Measurements from ENCODE around the gene LRP5. TPM values are rescaled to one million over a fixed set of nuclear protein-coding genes. Genes with fewer than 3 reads are reported as not detected.
A peak's percentile ranks its signal among the peaks of the same experiment; 100 is the strongest.

Gene LRP5
- total RNA-seq, 1 experiment from 2014 or later, result 48.8 TPM

GRCh38 chr11:68424981-68425865 is 112.8 kb downstream of the LRP5 start:
- no peak overlapping the region for H3K4me3 Mint-ChIP-seq
- ChIA-PET CTCF (no interaction called here), POLR2A (no interaction called here)
- peaks cover 18% of the 10 kb centered on the region for H3K9me3 Mint-ChIP-seq
- no peaks in the 10 kb centered on the region for H3K4me1 Mint-ChIP-seq
- ATAC-seq (no peak), DNase-seq (ENCODE audit: low spot score) (no peak)
- no peaks in the 10 kb centered on the region for H3K27me3 Mint-ChIP-seq (ENCODE audit: low read depth)
- H3K36me3 Mint-ChIP-seq, result peaks cover 49% of the 10 kb centered on the region
- H3K27ac Mint-ChIP-seq, result peak overlapping the region; percentile 41; the same call in 1 of the 2 replicates
- no peak for TF ChIP-seq ESRRA (CRISPR knock-in tag; IDR thresholded peaks at IDR 0.05; ENCODE audit: borderline replicate concordance)
- no peak for TF ChIP-seq ZNF671 (CRISPR knock-in tag; IDR thresholded peaks at IDR 0.05)
- TF ChIP-seq ELF4 (CRISPR knock-in tag; IDR thresholded peaks at IDR 0.05; ENCODE audit: low read depth), result no peak
- TF ChIP-seq ATF6 (CRISPR knock-in tag; IDR thresholded peaks at IDR 0.05), result no peak

- no peak overlapping the region for H3K4me3 Mint-ChIP-seq
- ATAC-seq, result no peak
- no peak for DNase-seq (ENCODE audit: low spot score)
- POLR2A ChIA-PET, result no interaction called here
- no peaks in the 10 kb centered on the region for H3K4me1 Mint-ChIP-seq
- TF ChIP-seq TEAD4 (CRISPR knock-in tag; IDR thresholded peaks at IDR 0.05) (no peak), EMX1 (CRISPR knock-in tag; IDR thresholded peaks at IDR 0.05) (no peak), NFYB (CRISPR knock-in tag; conservative IDR thresholded peaks at IDR 0.05; ENCODE audit: low read depth) (no peak), ATF6 (CRISPR knock-in tag; IDR thresholded peaks at IDR 0.05) (no peak), ZNF138 (CRISPR knock-in tag; conservative IDR thresholded peaks at IDR 0.05) (no peak), ELF4 (CRISPR knock-in tag; IDR thresholded peaks at IDR 0.05; ENCODE audit: low read depth) (no peak), ZNF263 (CRISPR knock-in tag; IDR thresholded peaks at IDR 0.05; ENCODE audit: low read depth) (no peak), GABPB1 (CRISPR knock-in tag; IDR thresholded peaks at IDR 0.05) (no peak), ZNF423 (CRISPR knock-in tag; IDR thresholded peaks at IDR 0.05) (no peak), CREM (CRISPR knock-in tag; IDR thresholded peaks at IDR 0.05) (no peak), ZNF317 (CRISPR knock-in tag; IDR thresholded peaks at IDR 0.05; ENCODE audit: borderline replicate concordance, low read depth) (no peak), MAX (CRISPR knock-in tag; IDR thresholded peaks at IDR 0.05) (no peak), SOX15 (CRISPR knock-in tag; IDR thresholded peaks at IDR 0.05) (no peak), NFATC4 (CRISPR knock-in tag; IDR thresholded peaks at IDR 0.05) (no peak), SMAD3 (CRISPR knock-in tag; IDR thresholded peaks at IDR 0.05; ENCODE audit: borderline replicate concordance) (no peak), TEAD1 (CRISPR knock-in tag; IDR thresholded peaks at IDR 0.05) (no peak)
- CTCF ChIA-PET, result interaction anchor here (0.7 to 0.8 kb wide), 2 partner anchors 14 to 251 kb away, joined by 3 read pairs; no protein-coding TSS in a partner anchor
- H3K9me3 Mint-ChIP-seq, result peaks cover 22% of the 10 kb centered on the region
- peaks cover 50% of the 10 kb centered on the region for H3K36me3 Mint-ChIP-seq
- H3K27ac Mint-ChIP-seq, result no peak overlapping the region
- H3K27me3 Mint-ChIP-seq (ENCODE audit: low read depth), result no peaks in the 10 kb centered on the region
These were observed 113.5 kb downstream of the LRP5 start for GRCh38 chr11:68425866-68426380.

GRCh38 chr11:68429661-68430060 is 117.3 kb downstream of the LRP5 start:
- Mint-ChIP-seq H3K4me1 (no peaks in the 10 kb centered on the region), H3K36me3 (peaks cover 53% of the 10 kb centered on the region), H3K27me3 (ENCODE audit: low read depth) (no peaks in the 10 kb centered on the region), H3K9me3 (peaks cover 22% of the 10 kb centered on the region), H3K27ac (no peak overlapping the region), H3K4me3 (no peak overlapping the region)
- POLR2A ChIA-PET, result no interaction called here
- CTCF ChIA-PET, result no interaction called here
- DNase-seq (ENCODE audit: low spot score) (no peak), ATAC-seq (no peak)
- TF ChIP-seq ZNF396 (CRISPR knock-in tag; IDR thresholded peaks at IDR 0.05; ENCODE audit: borderline replicate concordance) (no peak), ZNF121 (CRISPR knock-in tag; IDR thresholded peaks at IDR 0.05) (no peak), ZNF138 (CRISPR knock-in tag; conservative IDR thresholded peaks at IDR 0.05) (no peak), MXD4 (CRISPR knock-in tag; IDR thresholded peaks at IDR 0.05; ENCODE audit: borderline replicate concordance) (no peak), ZBTB21 (CRISPR knock-in tag; IDR thresholded peaks at IDR 0.05; ENCODE audit: borderline replicate concordance) (no peak), ZMAT4 (CRISPR knock-in tag; IDR thresholded peaks at IDR 0.05) (no peak), ZNF425 (CRISPR knock-in tag; conservative IDR thresholded peaks at IDR 0.05) (no peak), TP53 (CRISPR knock-in tag; IDR thresholded peaks at IDR 0.05) (no peak)

Data from WTC11 (cell line).